Glomerular visceral epithelial cell (primary cell): ENCODE results near the gene HLA-G.

ENCODE experiments used
- DNase-seq: peaks from one replicate; pipeline ENCODE4 v3.0.0-alpha.2; 2016; ENCODE audit errors: extremely low spot score

The HLA-G gene

GRCh38 chr6:29816030-29816429, 11.6 kb upstream of the HLA-G start:
- DNase-seq, result no peak

- no peak for DNase-seq
Observed at GRCh38 chr6:29818892-29819291, 8.7 kb upstream of the HLA-G start.

- no peak for DNase-seq
Observed at GRCh38 chr6:29824144-29824543, 3.5 kb upstream of the HLA-G start.

- no peak for DNase-seq
Observed at GRCh38 chr6:29825848-29826247, 1.8 kb upstream of the HLA-G start.

- DNase-seq, result peak; percentile 17
Observed at GRCh38 chr6:29826271-29826670, 1.4 kb upstream of the HLA-G start.

- DNase-seq, result no peak
Observed at GRCh38 chr6:29828471-29828797, 809 bp downstream of the HLA-G start.

- DNase-seq, result no peak
Observed at GRCh38 chr6:29829766-29830165, 2.1 kb downstream of the HLA-G start.

- DNase-seq, result no peak
Observed at GRCh38 chr6:29830409-29830808, 2.8 kb downstream of the HLA-G start.

- no peak for DNase-seq
Observed at GRCh38 chr6:29831776-29832175, 4.2 kb downstream of the HLA-G start.

- DNase-seq, result peak; percentile 29
Observed at GRCh38 chr6:29834564-29835436, 7.2 kb downstream of the HLA-G start.

- DNase-seq, result no peak
Observed at GRCh38 chr6:29839917-29840316, 12.3 kb downstream of the HLA-G start.

GRCh38 chr6:29841030-29841429, 13.4 kb downstream of the HLA-G start:
- no peak for DNase-seq

- peak; percentile 17 for DNase-seq
Observed at GRCh38 chr6:29845405-29846006, 17.9 kb downstream of the HLA-G start.

GRCh38 chr6:29847871-29848630, 20.4 kb downstream of the HLA-G start:
- DNase-seq, result peak; percentile 77

- no peak for DNase-seq
Observed at GRCh38 chr6:29850011-29850553, 22.5 kb downstream of the HLA-G start.

- DNase-seq, result no peak
Observed at GRCh38 chr6:29851190-29851589, 23.6 kb downstream of the HLA-G start.

GRCh38 chr6:29853245-29853644, 25.6 kb downstream of the HLA-G start:
- no peak for DNase-seq

- no peak for DNase-seq
Observed at GRCh38 chr6:29858006-29858405, 30.4 kb downstream of the HLA-G start.

GRCh38 chr6:29861521-29862255, 34.1 kb downstream of the HLA-G start:
- no peak for DNase-seq

- DNase-seq, result no peak
Observed at GRCh38 chr6:29864037-29864810, 36.6 kb downstream of the HLA-G start.

- no peak for DNase-seq
Observed at GRCh38 chr6:29865631-29866030, 38.0 kb downstream of the HLA-G start.
